Progenitor cell of endocrine pancreas (in vitro differentiated cells): Measurements from ENCODE around the gene CCDC50. TPM values are rescaled to one million over a fixed set of nuclear protein-coding genes. Genes with fewer than 3 reads are reported as not detected.

Source experiments
- DNase-seq: peaks from one replicate; pipeline ENCODE4 v3.0.0; 2021; ENCODE audit warnings: low spot score; ENCODE audit not compliant: unreplicated experiment
- H3K27ac Mint-ChIP-seq: 2 replicates; pipeline ENCODE4 v1.8.0; 2021; ENCODE audit warnings: mild to moderate bottlenecking, moderate library complexity, mixed read lengths
- H3K27me3 Mint-ChIP-seq: 2 replicates; pipeline ENCODE4 v1.8.0; 2021; ENCODE audit warnings: mixed read lengths
- H3K36me3 Mint-ChIP-seq: 2 replicates; pipeline ENCODE4 v1.8.0; 2022; ENCODE audit warnings: mixed read lengths; ENCODE audit not compliant: insufficient read depth
- H3K4me1 Mint-ChIP-seq: 2 replicates; pipeline ENCODE4 v1.8.0; 2021; ENCODE audit warnings: low read depth, mixed read lengths
- H3K4me3 Mint-ChIP-seq: 2 replicates; pipeline ENCODE4 v1.8.0; 2021; ENCODE audit warnings: low read depth, mild to moderate bottlenecking, moderate library complexity, mixed read lengths
- H3K9me3 Mint-ChIP-seq: 2 replicates; pipeline ENCODE4 v1.8.0; 2021; ENCODE audit warnings: low read depth, mixed read lengths
- CTCF ChIP-seq: fragments of 200-600 bp; sonication (generic); IDR thresholded peaks from one replicate; pipeline ENCODE4 v1.5.0; 2021; ENCODE audit warnings: antibody characterized with exemption, mild to moderate bottlenecking; ENCODE audit not compliant: unreplicated experiment
- total RNA-seq: library from RNA; stranded (reverse); gene quantifications from 2 replicates; pipeline ENCODE4 v1.2.1, GENCODE V29; 2021

Gene CCDC50
- total RNA-seq, 1 donor from 2014 or later: 66.3 TPM

- Mint-ChIP-seq H3K4me1 (peaks cover 20% of the 10 kb centered on the region), H3K36me3 (peaks cover 10% of the 10 kb centered on the region), H3K9me3 (no peaks in the 10 kb centered on the region), H3K27ac (no peak overlapping the region), H3K27me3 (no peaks in the 10 kb centered on the region), H3K4me3 (no peak overlapping the region)
- DNase-seq: no peak
- no peak for TF ChIP-seq CTCF
Observed at GRCh38 chr3:191355406-191355805, 26.2 kb downstream of the CCDC50 start.

- H3K36me3 Mint-ChIP-seq: peaks cover 18% of the 10 kb centered on the region
- no peak for DNase-seq
- no peak overlapping the region for H3K4me3 Mint-ChIP-seq
- peaks cover 11% of the 10 kb centered on the region for H3K4me1 Mint-ChIP-seq
- no peak overlapping the region for H3K27ac Mint-ChIP-seq
- no peak for TF ChIP-seq CTCF
- no peaks in the 10 kb centered on the region for H3K9me3 Mint-ChIP-seq
- H3K27me3 Mint-ChIP-seq: no peaks in the 10 kb centered on the region
Observed at GRCh38 chr3:191356631-191357439, 27.6 kb downstream of the CCDC50 start.

- Mint-ChIP-seq H3K27me3 (no peaks in the 10 kb centered on the region), H3K36me3 (peaks cover 20% of the 10 kb centered on the region), H3K4me3 (no peak overlapping the region), H3K4me1 (peaks cover 11% of the 10 kb centered on the region), H3K27ac (no peak overlapping the region), H3K9me3 (no peaks in the 10 kb centered on the region)
- TF ChIP-seq CTCF: no peak
- no peak for DNase-seq
Observed at GRCh38 chr3:191357909-191358308, 28.7 kb downstream of the CCDC50 start.

- Mint-ChIP-seq H3K9me3 (no peaks in the 10 kb centered on the region), H3K27me3 (no peaks in the 10 kb centered on the region), H3K4me1 (peaks cover 9% of the 10 kb centered on the region), H3K4me3 (no peak overlapping the region), H3K27ac (no peak overlapping the region), H3K36me3 (peaks cover 25% of the 10 kb centered on the region)
- no peak for TF ChIP-seq CTCF
- DNase-seq: no peak
Observed at GRCh38 chr3:191358929-191359328, 29.7 kb downstream of the CCDC50 start.

GRCh38 chr3:191360620-191361019, 31.4 kb downstream of the CCDC50 start:
- Mint-ChIP-seq H3K9me3 (no peaks in the 10 kb centered on the region), H3K36me3 (peaks cover 32% of the 10 kb centered on the region), H3K27ac (no peak overlapping the region), H3K4me3 (no peak overlapping the region), H3K27me3 (no peaks in the 10 kb centered on the region), H3K4me1 (peaks cover 10% of the 10 kb centered on the region)
- TF ChIP-seq CTCF: no peak
- no peak for DNase-seq
